K562 (cell line): ENCODE results near the gene LMAN2. TPM values are rescaled to one million over a fixed set of nuclear protein-coding genes. Genes with fewer than 3 reads are reported as not detected.
A peak's percentile ranks its signal among the peaks of the same experiment; 100 is the strongest.

ENCODE experiments used
- ATAC-seq: fragments of 200-7000 bp; cut with Tn5 transposase; 3 replicates; pipeline ENCODE4 v1.9.1; 2020; ENCODE audit warnings: moderate library complexity
- BruUV-seq: library from RNA; stranded (reverse); fragments of 400-500 nt; replicated peaks from 2 replicates; lab custom pipeline; 2021; lab: Mats Ljungman, UMichigan
- CTCF ChIA-PET: fragments of 300-600 bp; formaldehyde crosslinking; extraction: SDS; loops from one replicate; lab custom pipeline; 2021; ENCODE audit warnings: low intra/inter-chr PET ratio; lab: Yijun Ruan, JAX
- POLR2A ChIA-PET: fragments of 300-600, 350-650 bp; sonication (Branson Sonifier 250); formaldehyde crosslinking; extraction: SDS; loops from one replicate; lab custom pipeline; 2021; ENCODE audit warnings: antibody characterized with exemption, inconsistent platforms; lab: Yijun Ruan, JAX
- DNase-seq, 4 experiments: peaks; one replicate each; pipeline versions ENCODE4 v3.0.0 to v3.0.0-alpha.2; 2011 to 2018; ENCODE audit warnings: low spot score in 3 of 4, mixed read lengths in 3 of 4; ENCODE audit errors: extremely low read depth in 1 of 4
- FAIRE-seq: peaks from 2 replicates; lab custom pipeline; 2011; peaks lifted over from hg19 to GRCh38; lab: Jason Lieb, UNC
- H2AFZ ChIP-seq: 2 replicates; pipeline ENCODE4 v1.6.0; 2011; ENCODE audit warnings: low read depth, low read length, control low read depth, inconsistent platforms
- H3K27ac ChIP-seq: fragments of 200-600 bp; 3 replicates; pipeline ENCODE4 v1.8.0; 2011; ENCODE audit warnings: low read depth, mild to moderate bottlenecking, control low read depth, inconsistent platforms, low read length, moderate library complexity, mixed read lengths; ENCODE audit errors: extremely low read depth
- H3K27me3 ChIP-seq, 2 experiments: fragments of 300-600 bp in 1 of 2; 2 replicates in 1 of 2; 3 replicates in 1 of 2; pipeline versions ENCODE4 v1.6.0 to v1.8.0; 2011; ENCODE audit warnings: inconsistent platforms in 2 of 2, low read length in 2 of 2, mild to moderate bottlenecking in 1 of 2, mixed read lengths in 1 of 2, moderate library complexity in 1 of 2; ENCODE audit not compliant: control insufficient read depth in 2 of 2, insufficient read depth in 2 of 2
- H3K36me3 ChIP-seq: fragments of 300-600 bp; 3 replicates; pipeline ENCODE4 v1.8.0; 2011; ENCODE audit warnings: mild to moderate bottlenecking, low read length, inconsistent platforms; ENCODE audit not compliant: control insufficient read depth, insufficient read depth
- H3K4me1 ChIP-seq, 2 experiments: fragments of 200-600 bp in 1 of 2; replicated peaks in 1 of 2; 2 replicates in 1 of 2; 3 replicates in 1 of 2; pipeline versions ENCODE4 v1.5.1 to v1.8.0; 2011; ENCODE audit warnings: inconsistent platforms in 2 of 2, low read length in 2 of 2, mild to moderate bottlenecking in 1 of 2, mixed read lengths in 1 of 2, moderate library complexity in 1 of 2; ENCODE audit not compliant: control insufficient read depth in 2 of 2, insufficient read depth in 2 of 2
- H3K4me2 ChIP-seq: 2 replicates; pipeline ENCODE4 v1.6.1; 2011; ENCODE audit warnings: low read length, control low read depth, inconsistent platforms, mixed read lengths; ENCODE audit not compliant: insufficient read depth
- H3K4me3 ChIP-seq: fragments of 200-600 bp; sonication (generic), shearing (Covaris generic); 2 replicates; pipeline ENCODE4 v1.5.1; 2016; ENCODE audit warnings: control low read depth, inconsistent platforms
- H3K79me2 ChIP-seq: fragments of 200-600 bp; 3 replicates; pipeline ENCODE4 v1.8.0; 2011; ENCODE audit warnings: low read length, inconsistent platforms; ENCODE audit not compliant: control insufficient read depth, insufficient read depth
- H3K9ac ChIP-seq, 2 experiments: 2 replicates each; pipeline versions ENCODE4 v1.6.0 to v1.6.1; 2011; ENCODE audit warnings: low read depth in 2 of 2, low read length in 2 of 2, control low read depth in 1 of 2, inconsistent platforms in 1 of 2, mild to moderate bottlenecking in 1 of 2, mixed read lengths in 1 of 2; ENCODE audit not compliant: insufficient read depth in 1 of 2
- H3K9me1 ChIP-seq: one replicate; pipeline ENCODE4 v1.6.0; 2011; ENCODE audit warnings: inconsistent platforms, mild to moderate bottlenecking, low read length, moderate library complexity; ENCODE audit not compliant: control insufficient read depth, insufficient read depth
- H3K9me3 ChIP-seq: replicated peaks from 2 replicates; pipeline ENCODE4 v1.5.1; 2011; ENCODE audit warnings: low read depth, low read length, inconsistent platforms; ENCODE audit not compliant: control insufficient read depth, insufficient read depth
- H4K20me1 ChIP-seq: replicated peaks from 2 replicates; pipeline ENCODE4 v1.6.1; 2011; ENCODE audit warnings: low read length, inconsistent platforms, mixed read lengths; ENCODE audit not compliant: control insufficient read depth, insufficient read depth
- ARID4B ChIP-seq: sonication (generic); formaldehyde crosslinking; IDR thresholded peaks from 2 replicates; pipeline ENCODE4 v1.8.0; 2022; ENCODE audit warnings: mild to moderate bottlenecking, missing genetic modification reagents
- CCAR2 ChIP-seq: fragments of 200-400 bp; formaldehyde crosslinking; IDR thresholded peaks from 2 replicates; pipeline ENCODE4 v1.6.1; 2017; ENCODE audit warnings: mild to moderate bottlenecking, low read depth, low read length
- DACH1 ChIP-seq: fragments of 450-650 bp; IDR thresholded peaks from 2 replicates; pipeline ENCODE4 v1.6.1; 2018; ENCODE audit not compliant: partially characterized antibody
- E4F1 ChIP-seq: fragments of 250-450 bp; sonication (Bioruptor Pico); IDR thresholded peaks from 2 replicates; pipeline ENCODE4 v1.5.0; 2021; ENCODE audit warnings: mild to moderate bottlenecking, borderline replicate concordance
- HINFP ChIP-seq: fragments of 450-650 bp; conservative IDR thresholded peaks from 2 replicates; pipeline ENCODE4 v1.6.1; 2016; ENCODE audit warnings: missing genetic modification characterization, low read depth, mild to moderate bottlenecking, control low read depth, missing compliant biosample characterization
- MCM5 ChIP-seq: fragments of 450-650 bp; IDR thresholded peaks from 2 replicates; pipeline ENCODE4 v1.6.1; 2016; ENCODE audit warnings: low read depth
- PREB ChIP-seq: sonication (generic); formaldehyde crosslinking; IDR thresholded peaks from 2 replicates; pipeline ENCODE4 v1.8.1; 2023; ENCODE audit warnings: mild to moderate bottlenecking, missing genetic modification reagents
- RB1 ChIP-seq: fragments of 450-650 bp; IDR thresholded peaks from 2 replicates; pipeline ENCODE4 v1.6.1; 2017; ENCODE audit warnings: low read depth, mild to moderate bottlenecking
- SIN3A ChIP-seq, 2 experiments: fragments of 150-350 bp in 1 of 2; IDR thresholded peaks; 2 replicates each; pipeline ENCODE4 v1.6.1; 2011 to 2016; ENCODE audit warnings: borderline replicate concordance in 2 of 2, low read depth in 2 of 2, low read length in 2 of 2, mild to moderate bottlenecking in 2 of 2, moderate library complexity in 2 of 2; ENCODE audit not compliant: control insufficient read depth in 1 of 2
- TEAD4 ChIP-seq, 2 experiments: sonication (generic) in 1 of 2; formaldehyde crosslinking in 1 of 2; IDR thresholded peaks; 2 replicates each; pipeline versions ENCODE4 v1.6.1 to v1.8.0; 2012 to 2022; ENCODE audit warnings: borderline replicate concordance in 1 of 2, inconsistent platforms in 1 of 2, low read length in 1 of 2, mild to moderate bottlenecking in 1 of 2, missing genetic modification reagents in 1 of 2
- TFAM ChIP-seq: fragments of 250-450 bp; sonication (Bioruptor Pico); conservative IDR thresholded peaks from 2 replicates; pipeline ENCODE4 v1.5.0; 2021; ENCODE audit warnings: mild to moderate bottlenecking, moderate library complexity
- whole genome bisulfite sequencing: fragments of 100-300 bp; shearing (Covaris generic); methylation state at CpG from one replicate; pipeline ENCODE4 v1.1.6; 2016; ENCODE audit warnings: low coverage, mixed read lengths; ENCODE audit not compliant: insufficient coverage; ENCODE audit errors: missing lambda C conversion rate; 5-methylcytosine and 5-hydroxymethylcytosine counted together
- in situ Hi-C: fragments of 300-500 bp; cut with MboI; formaldehyde crosslinking; loops from 4 replicates; pipeline ENCODE4 v1.15.0; 2018; ENCODE audit warnings: inconsistent platforms, mixed read lengths
- intact Hi-C: fragments of 100-400 bp; cut with micrococcal nuclease; formaldehyde crosslinking; loops from 2 replicates; pipeline ENCODE4 v1.14.2; 2022
- polyA plus RNA-seq, 8 experiments: library from polyadenylated mRNA; depleted of rRNA in 4 of 8; stranded (reverse) in 5 of 8; unstranded in 3 of 8; fragments of >200 nt; fragmentation: Nextera tagmentation in 2 of 8; fragmentation: Illumina TruSeq in 1 of 8; extraction: Ambion mirVana in 2 of 8; extraction: Trizol in 1 of 8; gene quantifications; 2 replicates each; pipeline versions ENCODE4 v1.2.1 to v1.2.3, GENCODE V29; 2011 to 2014; ENCODE audit warnings: inconsistent platforms in 1 of 8, missing spikeins in 1 of 8
- total RNA-seq, 7 experiments: library from RNA; depleted of rRNA in 6 of 7; stranded (reverse); fragments of >200 nt in 6 of 7; fragmentation: Illumina TruSeq in 2 of 7; extraction: Trizol in 2 of 7; gene quantifications; 2 replicates each; pipeline versions ENCODE4 v1.2.1 to v1.2.3, GENCODE V29; 2011 to 2021; ENCODE audit warnings: low replicate concordance in 1 of 7

The LMAN2 gene
- total and polyA plus RNA-seq, 9 of the 15 experiments (the other 6 are each of a cell fraction or from before 2014, with no cell fraction given) = 2.7 to 254 (median 136) TPM

GRCh38 chr5:177303925-177304391, 47.5 kb downstream of the LMAN2 start:
- CTCF ChIA-PET = no interaction called here
- TF ChIP-seq E4F1 (CRISPR knock-in tag) (no peak), PREB (CRISPR knock-in tag) (0 out of 2 replicates have a peak, but pooled peaks have one; percentile 25), TEAD4 (IDR thresholded peaks at IDR 0.05; ENCODE audit: low read length) (no peak), TEAD4 (CRISPR knock-in tag; IDR thresholded peaks at IDR 0.05; ENCODE audit: borderline replicate concordance) (no peak), MCM5 (no peak), HINFP (tag) (no peak), DACH1 (no peak), ARID4B (CRISPR knock-in tag) (peak; percentile 10; the same call in 1 of the 2 replicates), SIN3A (IDR thresholded peaks at IDR 0.05; ENCODE audit: borderline replicate concordance in 2 of 2, control insufficient read depth in 1 of 2, low read depth in 2 of 2, low read length in 2 of 2) (0 out of 4 replicates have a peak, but pooled peaks have one; percentile 17 to 21), CCAR2 (no peak), TFAM (no peak), RB1 (0 out of 2 replicates have a peak, but pooled peaks have one; percentile 3)

More at GRCh38 chr5:177303925-177304391, 47.5 kb downstream of the LMAN2 start:
- H2AFZ ChIP-seq = peak overlapping the region; percentile 86
- peak overlapping the region; percentile 88 for H3K4me3 ChIP-seq
- H3K27ac ChIP-seq = peak overlapping the region; percentile 89
- DNase-seq (peak in 3 of 4 experiments; percentile 31 to 58 (median 55)), ATAC-seq (no peak), FAIRE-seq (no peak)
- H3K9me3 ChIP-seq = no peaks in the 10 kb centered on the region
- BruUV-seq = no TSS peak
- peaks cover 32 to 39% of the 10 kb centered on the region in 2 experiments for H3K4me1 ChIP-seq
- WGBS = 0% methylated on average over 22 of the region's 25 CpGs
- H3K4me2 ChIP-seq = peak overlapping the region; percentile 94
- peaks cover 58% of the 10 kb centered on the region for H3K36me3 ChIP-seq
- H4K20me1 ChIP-seq = peaks cover 10% of the 10 kb centered on the region
- H3K79me2 ChIP-seq = peaks cover 48% of the 10 kb centered on the region
- in situ Hi-C loops (no loop called here), intact Hi-C loops (loop anchor here (5.0 kb wide), 1 partner anchor 172 kb away; the partner anchor contains the start of gene NSD1)
- H3K9ac ChIP-seq = peak overlapping the region; percentile 93 to 99
- no peaks in the 10 kb centered on the region for H3K27me3 ChIP-seq
- no peaks in the 10 kb centered on the region for H3K9me1 ChIP-seq
- POLR2A ChIA-PET = interaction anchor here (0.6 to 1.4 kb wide), 5 partner anchors 9 to 835 kb away, joined by 3 to 4 read pairs (median 3); partner anchors contain the start of gene LMAN2
